HG03097 (cell line): ENCODE results near the gene ZNF473.
"Not testable (repeated sequence)": the region's sequence is repeated elsewhere in the genome, so short reads cannot be mapped to it uniquely, and the experiment has no call there.

ENCODE experiments used
- ATAC-seq: cut with Tn5 transposase; IDR thresholded peaks from one replicate; pipeline ENCODE4 v1.9.1; 2021; ENCODE audit not compliant: unreplicated experiment, low FRiP score

ZNF473 gene

GRCh38 chr19:50097884-50098283 lies 72.1 kb downstream of the ZNF473 start:
- not testable (repeated sequence) for ATAC-seq

DNA sequence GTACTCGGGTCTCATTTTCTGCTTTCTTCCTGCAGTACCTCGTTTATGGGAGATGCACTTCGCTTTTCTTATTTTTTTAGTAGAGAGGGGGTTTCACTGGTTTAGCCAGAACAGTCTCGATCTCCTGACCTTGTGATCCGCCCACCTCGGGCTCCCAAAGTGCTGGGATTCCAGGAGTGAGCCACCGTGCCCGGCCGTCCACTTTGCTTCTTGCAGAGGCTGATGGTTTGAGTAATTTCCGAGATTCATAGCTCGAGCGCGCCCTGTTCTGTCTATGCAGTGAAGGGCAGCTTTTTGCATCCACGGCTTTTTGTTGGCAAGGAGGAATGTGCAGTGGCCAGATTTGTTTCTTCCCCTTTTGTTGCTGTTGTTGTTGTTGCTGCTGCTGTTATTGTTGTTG lies 73.1 kb downstream of the ZNF473 start:
- ATAC-seq: not testable (repeated sequence)

GRCh38 chr19:50099696-50100095 lies 73.9 kb downstream of the ZNF473 start:
- ATAC-seq: not testable (repeated sequence)

GRCh38 chr19:50100946-50101345 lies 75.1 kb downstream of the ZNF473 start:
- ATAC-seq: not testable (repeated sequence)
